H1 (cell line): ENCODE results near the gene P3R3URF.

ENCODE experiments used
- HDAC6 ChIP-seq: IDR thresholded peaks from one replicate; pipeline ENCODE4 v1.7.1; 2012; ENCODE audit warnings: low read depth, mild to moderate bottlenecking, inconsistent platforms, low read length, moderate library complexity
- TF ChIP-seq, protein P1 (sequence below), 3 experiments: IDR thresholded peaks; 1 replicate in 2 of 3; 2 replicates in 1 of 3; pipeline versions ENCODE4 v1.5.1 to v1.6.1; 2011; ENCODE audit warnings: low read length in 3 of 3, mild to moderate bottlenecking in 3 of 3, inconsistent platforms in 2 of 3, low read depth in 1 of 3, moderate library complexity in 1 of 3; ENCODE audit not compliant: insufficient read depth in 1 of 3; ENCODE audit errors: control extremely low read depth in 1 of 3

DNA sequence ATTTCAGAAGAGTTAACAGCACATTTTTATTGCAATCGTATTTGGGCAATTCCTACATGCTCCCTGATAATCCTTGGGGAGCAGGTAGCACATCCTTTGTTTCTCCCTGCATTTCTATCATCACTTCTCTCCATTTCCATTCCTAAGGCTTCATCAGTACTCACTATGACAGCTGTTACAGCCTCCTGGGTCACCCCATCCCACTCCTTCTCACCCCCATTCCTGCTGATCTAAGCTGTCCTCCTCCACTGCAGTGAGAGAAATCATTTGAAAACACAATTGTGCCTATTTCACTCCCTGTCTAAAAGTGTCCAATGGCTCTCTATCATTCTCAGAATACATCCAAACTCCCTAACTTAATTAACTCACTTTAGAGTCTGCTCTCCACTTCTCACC is 18.4 kb downstream of the P3R3URF start:
- TF ChIP-seq, protein P1, sequence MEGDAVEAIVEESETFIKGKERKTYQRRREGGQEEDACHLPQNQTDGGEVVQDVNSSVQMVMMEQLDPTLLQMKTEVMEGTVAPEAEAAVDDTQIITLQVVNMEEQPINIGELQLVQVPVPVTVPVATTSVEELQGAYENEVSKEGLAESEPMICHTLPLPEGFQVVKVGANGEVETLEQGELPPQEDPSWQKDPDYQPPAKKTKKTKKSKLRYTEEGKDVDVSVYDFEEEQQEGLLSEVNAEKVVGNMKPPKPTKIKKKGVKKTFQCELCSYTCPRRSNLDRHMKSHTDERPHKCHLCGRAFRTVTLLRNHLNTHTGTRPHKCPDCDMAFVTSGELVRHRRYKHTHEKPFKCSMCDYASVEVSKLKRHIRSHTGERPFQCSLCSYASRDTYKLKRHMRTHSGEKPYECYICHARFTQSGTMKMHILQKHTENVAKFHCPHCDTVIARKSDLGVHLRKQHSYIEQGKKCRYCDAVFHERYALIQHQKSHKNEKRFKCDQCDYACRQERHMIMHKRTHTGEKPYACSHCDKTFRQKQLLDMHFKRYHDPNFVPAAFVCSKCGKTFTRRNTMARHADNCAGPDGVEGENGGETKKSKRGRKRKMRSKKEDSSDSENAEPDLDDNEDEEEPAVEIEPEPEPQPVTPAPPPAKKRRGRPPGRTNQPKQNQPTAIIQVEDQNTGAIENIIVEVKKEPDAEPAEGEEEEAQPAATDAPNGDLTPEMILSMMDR (IDR thresholded peaks at IDR 0.05; ENCODE audit: control extremely low read depth in 1 of 3, insufficient read depth in 1 of 3, low read depth in 1 of 3, low read length in 3 of 3), result no peak
- TF ChIP-seq HDAC6, result no peak
